ENCODE results near the gene LLGL2.

LLGL2 gene

DNA sequence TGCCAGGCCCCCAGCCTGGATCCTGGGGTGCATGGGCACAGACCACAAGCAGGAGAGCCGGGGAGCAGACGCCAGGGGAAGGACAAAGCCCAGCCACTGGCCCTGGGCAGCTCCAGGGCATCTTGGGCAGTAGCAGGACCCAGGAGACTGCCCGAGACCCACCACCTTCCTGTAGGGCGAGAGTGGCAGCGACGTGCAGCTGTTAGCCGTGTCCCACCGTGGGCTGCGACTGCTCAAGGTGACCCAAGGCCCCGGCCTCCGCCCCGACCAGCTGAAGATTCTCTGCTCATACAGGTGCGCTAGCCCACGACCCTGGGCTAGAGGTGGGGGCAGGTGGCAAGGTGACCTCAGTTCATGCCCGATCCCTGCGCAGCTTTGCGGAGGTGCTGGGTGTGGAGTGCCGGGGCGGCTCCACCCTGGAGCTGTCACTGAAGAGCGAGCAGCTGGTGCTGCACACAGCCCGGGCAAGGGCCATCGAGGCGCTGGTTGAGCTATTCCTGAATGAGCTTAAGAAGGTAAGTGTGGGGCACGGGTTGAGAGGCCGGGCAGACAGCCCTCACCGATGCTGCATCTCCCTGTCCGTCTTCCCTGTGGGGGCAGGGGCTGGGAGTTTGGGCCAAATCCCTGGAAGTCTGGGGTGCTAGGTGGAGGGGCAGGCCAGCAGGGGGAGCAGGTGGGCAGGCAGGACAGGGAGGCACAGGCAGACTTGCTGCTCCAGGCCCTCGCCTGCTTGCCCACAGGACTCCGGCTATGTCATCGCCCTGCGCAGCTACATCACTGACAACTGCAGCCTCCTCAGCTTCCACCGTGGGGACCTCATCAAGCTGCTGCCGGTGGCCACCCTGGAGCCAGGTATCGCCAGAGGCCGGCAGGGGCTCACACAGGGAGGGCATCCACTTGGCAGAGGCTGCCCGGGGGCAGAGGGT, 94.3 kb downstream of the LLGL2 start:
- no peak for DNase-seq

- DNase-seq, result no peak
Measured at GRCh38 chr17:75621489-75621888, 96.0 kb downstream of the LLGL2 start.

DNA sequence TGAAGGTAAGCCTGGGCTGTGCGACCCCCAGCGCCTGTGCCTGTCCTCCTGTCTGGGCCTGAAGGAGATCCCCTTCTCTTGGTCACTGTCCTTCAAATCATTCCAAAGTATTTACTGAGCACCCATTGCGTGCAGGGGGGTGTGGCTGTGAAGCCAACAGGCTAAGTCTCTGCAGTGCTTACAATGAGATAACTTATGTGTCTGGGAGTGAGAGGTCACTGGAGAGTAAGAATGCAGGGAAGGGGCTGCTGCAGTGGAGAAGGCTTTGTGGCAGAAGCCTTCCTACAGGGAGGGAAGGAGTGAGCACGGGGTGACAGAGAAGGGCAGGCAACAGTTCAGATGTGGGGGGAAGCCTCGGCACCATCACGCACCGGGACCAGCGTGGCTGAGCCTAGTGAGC, 96.6 kb downstream of the LLGL2 start:
- no peak for DNase-seq

GRCh38 chr17:75622771-75623273, 97.3 kb downstream of the LLGL2 start:
- no peak for DNase-seq

DNA sequence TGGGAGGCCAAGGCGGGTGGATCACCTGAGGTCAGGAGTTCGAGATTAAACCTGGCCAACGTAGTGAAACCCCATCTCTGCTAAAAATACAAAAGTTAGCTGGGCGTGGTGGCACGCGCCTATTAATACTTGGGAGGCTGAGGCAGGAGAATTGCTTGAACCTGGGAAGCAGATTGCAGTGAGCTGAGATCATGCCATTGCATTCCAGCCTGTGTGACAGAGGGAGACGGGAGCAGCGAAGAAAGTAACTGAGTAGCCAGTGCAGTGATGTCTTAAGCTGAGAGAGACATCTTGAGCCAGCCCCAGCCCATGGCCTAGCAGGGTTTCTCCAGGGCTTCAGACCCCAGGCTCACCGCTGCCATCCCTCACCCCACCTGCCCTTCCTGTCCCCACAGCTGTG, 97.9 kb downstream of the LLGL2 start:
- no peak for DNase-seq

DNA sequence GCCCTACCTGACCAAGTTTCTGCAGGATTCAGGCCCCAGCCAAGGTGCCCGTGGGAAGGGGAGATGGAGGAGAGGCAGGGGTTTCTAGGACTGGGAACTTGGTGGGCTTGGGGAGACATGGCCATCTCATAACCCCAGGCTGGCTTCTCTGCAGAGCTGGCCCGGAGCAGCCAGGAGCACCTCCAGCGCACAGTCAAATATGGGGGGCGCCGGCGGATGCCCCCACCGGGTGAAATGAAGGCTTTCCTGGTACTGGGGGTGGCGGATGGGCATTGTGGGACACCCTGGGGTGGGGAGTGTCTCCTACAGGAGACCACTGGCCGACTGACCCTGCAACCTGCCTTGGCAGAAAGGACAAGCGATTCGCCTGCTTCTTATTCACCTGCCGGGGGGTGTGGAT, 98.5 kb downstream of the LLGL2 start:
- DNase-seq, result no peak

All from NCI-H2107 (cell line).